Thyroid gland (tissue), 4 donors: ENCODE measurements around the gene ATP1B2. TPM values are rescaled to one million over a fixed set of nuclear protein-coding genes. Genes with fewer than 3 reads are reported as not detected.

ENCODE experiments used
- DNase-seq, 2 donors: peaks; one replicate each; pipeline ENCODE4 v3.0.0-alpha.2; 2019
- H3K27ac ChIP-seq, 3 donors: fragments of 200-600 bp; sonication (generic); 1 replicate in 2 of 3; 2 replicates in 1 of 3; pipeline ENCODE4 v1.5.1; 2016 to 2019; ENCODE audit warnings: mild to moderate bottlenecking in 1 of 3, moderate library complexity in 1 of 3
- H3K27me3 ChIP-seq: fragments of 200-600 bp; sonication (generic); one replicate; pipeline ENCODE4 v1.5.1; 2019
- H3K36me3 ChIP-seq, 2 donors: fragments of 200-600 bp; sonication (generic); one replicate each; pipeline ENCODE4 v1.5.1; 2016 to 2019
- H3K4me1 ChIP-seq, 2 donors: fragments of 200-600 bp; sonication (generic); one replicate each; pipeline ENCODE4 v1.5.1; 2017 to 2019
- H3K4me3 ChIP-seq, 3 donors: fragments of 200-600 bp; sonication (generic); replicated peaks in 1 of 3; 1 replicate in 2 of 3; 2 replicates in 1 of 3; pipeline ENCODE4 v1.5.1; 2016; ENCODE audit warnings: mild to moderate bottlenecking in 1 of 3
- H3K9me3 ChIP-seq: fragments of 200-600 bp; sonication (generic); one replicate; pipeline ENCODE4 v1.5.1; 2017
- POLR2A ChIP-seq, 2 donors: fragments of 450-650 bp; IDR thresholded peaks; one replicate each; pipeline ENCODE4 v1.6.1; 2017; ENCODE audit warnings: antibody characterized with exemption in 2 of 2, mild to moderate bottlenecking in 2 of 2, moderate library complexity in 1 of 2
- WGBS, 2 donors: methylation state at CpG; one replicate each; pipeline ENCODE4 v1.1.5; 2017; 5-methylcytosine and 5-hydroxymethylcytosine counted together
- intact Hi-C: fragments of 100-400 bp; cut with DNase I; formaldehyde crosslinking; loops from one replicate; pipeline ENCODE4 v1.15.1; 2023
- total RNA-seq, 4 donors: library from RNA; depleted of rRNA; stranded (reverse); fragments of >200 nt; gene quantifications; one replicate each; pipeline ENCODE4 v1.2.3, GENCODE V29; 2016
- TF ChIP-seq, protein P1 (sequence below), 6 experiments: fragments of 200-600 bp in 3 of 6; fragments of 450-650 bp in 3 of 6; sonication (generic) in 3 of 6; IDR thresholded peaks; one replicate each; pipeline ENCODE4 v1.5.1; 2016 to 2019; ENCODE audit warnings: antibody characterized with exemption in 6 of 6, mild to moderate bottlenecking in 2 of 6, inconsistent platforms in 1 of 6, moderate library complexity in 1 of 6

ATP1B2 gene
- total RNA-seq, 4 donors from 2014 or later, result 0.40 to 1.7 (median 0.90) TPM

DNA sequence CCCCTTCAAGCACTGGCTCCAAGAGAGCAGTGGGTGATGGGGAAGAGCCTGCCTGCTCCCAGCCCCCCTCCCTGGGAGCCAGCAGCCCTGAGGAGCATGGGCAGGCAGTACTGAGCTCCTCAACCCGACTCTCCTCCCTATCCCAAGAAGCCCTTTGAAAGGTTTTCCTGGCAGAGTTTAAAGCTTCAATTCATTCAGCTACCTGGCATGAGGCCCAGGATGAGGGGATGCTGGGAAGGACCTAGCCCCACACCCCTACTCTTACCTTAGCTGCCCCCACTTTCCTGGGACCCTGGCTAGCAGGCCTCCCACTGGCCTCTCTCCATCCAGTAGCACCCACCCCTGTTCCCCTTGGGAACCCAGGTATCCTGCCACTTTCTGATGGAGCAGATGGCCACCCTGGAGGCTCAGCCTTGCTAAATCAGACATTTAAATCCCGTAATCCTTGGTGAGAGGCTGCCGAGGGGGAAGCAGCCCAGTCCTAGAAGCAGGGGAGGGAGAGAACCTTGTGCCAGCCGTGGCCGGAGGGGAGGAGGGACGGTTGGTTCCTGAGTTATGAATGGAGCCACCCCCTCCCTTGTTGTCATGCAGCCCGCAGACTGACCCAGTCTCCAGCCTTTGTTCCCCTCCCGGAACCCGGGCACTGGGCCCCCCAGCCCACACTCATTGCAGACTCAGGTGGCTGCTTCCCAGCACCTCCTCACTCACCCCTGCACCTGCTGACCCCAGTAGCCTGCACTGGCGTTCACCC, 17.1 kb downstream of the ATP1B2 start:
- 49 to 64% methylated on average over 6 to 10 of the region's 10 CpGs for WGBS, 2 donors
- peaks cover 17 to 35% of the 10 kb centered on the region in 2 donors for H3K36me3 ChIP-seq
- intact Hi-C loops, result no loop called here
- no peak overlapping the region for H3K4me3 ChIP-seq
- TF ChIP-seq, protein P1, sequence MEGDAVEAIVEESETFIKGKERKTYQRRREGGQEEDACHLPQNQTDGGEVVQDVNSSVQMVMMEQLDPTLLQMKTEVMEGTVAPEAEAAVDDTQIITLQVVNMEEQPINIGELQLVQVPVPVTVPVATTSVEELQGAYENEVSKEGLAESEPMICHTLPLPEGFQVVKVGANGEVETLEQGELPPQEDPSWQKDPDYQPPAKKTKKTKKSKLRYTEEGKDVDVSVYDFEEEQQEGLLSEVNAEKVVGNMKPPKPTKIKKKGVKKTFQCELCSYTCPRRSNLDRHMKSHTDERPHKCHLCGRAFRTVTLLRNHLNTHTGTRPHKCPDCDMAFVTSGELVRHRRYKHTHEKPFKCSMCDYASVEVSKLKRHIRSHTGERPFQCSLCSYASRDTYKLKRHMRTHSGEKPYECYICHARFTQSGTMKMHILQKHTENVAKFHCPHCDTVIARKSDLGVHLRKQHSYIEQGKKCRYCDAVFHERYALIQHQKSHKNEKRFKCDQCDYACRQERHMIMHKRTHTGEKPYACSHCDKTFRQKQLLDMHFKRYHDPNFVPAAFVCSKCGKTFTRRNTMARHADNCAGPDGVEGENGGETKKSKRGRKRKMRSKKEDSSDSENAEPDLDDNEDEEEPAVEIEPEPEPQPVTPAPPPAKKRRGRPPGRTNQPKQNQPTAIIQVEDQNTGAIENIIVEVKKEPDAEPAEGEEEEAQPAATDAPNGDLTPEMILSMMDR (IDR thresholded peaks at IDR 0.05), result no peak
- H3K4me1 ChIP-seq, result peaks cover 3 to 7% of the 10 kb centered on the region in 2 donors
- H3K27ac ChIP-seq, result no peak overlapping the region
- H3K9me3 ChIP-seq, result no peaks in the 10 kb centered on the region
- peak; percentile 54 to 63 for DNase-seq
- H3K27me3 ChIP-seq, result no peaks in the 10 kb centered on the region

DNA sequence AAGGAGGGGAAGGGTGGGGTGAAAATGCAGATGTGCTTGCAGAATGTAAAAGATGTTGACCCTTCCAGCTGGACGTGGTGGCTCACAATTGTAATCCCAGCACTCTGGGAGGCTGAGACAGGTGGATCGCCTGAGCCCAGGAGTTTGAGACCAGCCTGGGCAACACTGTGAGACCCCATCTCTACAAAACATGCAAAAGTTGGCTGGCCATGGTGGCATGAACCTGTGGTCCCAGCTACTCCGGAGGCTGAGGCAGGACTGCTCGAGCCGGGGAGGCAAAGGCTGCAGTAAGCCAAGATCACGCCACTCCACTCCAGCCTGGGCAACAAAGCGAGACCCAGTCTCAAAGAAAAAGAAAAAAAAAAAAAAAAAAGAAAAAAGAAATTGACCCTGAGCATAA, 17.8 kb downstream of the ATP1B2 start:
- TF ChIP-seq, protein P1 (IDR thresholded peaks at IDR 0.05), result no peak
- TF ChIP-seq POLR2A (IDR thresholded peaks at IDR 0.05), result no peak
- no peaks in the 10 kb centered on the region for H3K9me3 ChIP-seq
- no peak overlapping the region for H3K4me3 ChIP-seq
- H3K36me3 ChIP-seq, result peaks cover 24 to 40% of the 10 kb centered on the region in 2 donors
- H3K4me1 ChIP-seq, result peaks cover 3 to 7% of the 10 kb centered on the region in 2 donors
- no peaks in the 10 kb centered on the region for H3K27me3 ChIP-seq
- DNase-seq, result no peak
- intact Hi-C loops, result no loop called here
- H3K27ac ChIP-seq, result no peak overlapping the region
- 92 to 94% methylated on average over 7 of the region's 7 CpGs for WGBS, 2 donors

GRCh38 chr17:7673239-7673638, 22.5 kb downstream of the ATP1B2 start:
- no peak for DNase-seq
- no peaks in the 10 kb centered on the region for H3K4me1 ChIP-seq
- H3K4me3 ChIP-seq, result no peak overlapping the region
- no peak for TF ChIP-seq POLR2A (IDR thresholded peaks at IDR 0.05)
- TF ChIP-seq, protein P1 (IDR thresholded peaks at IDR 0.05), result peak in 1 of 6 experiments; percentile 25
- no peaks in the 10 kb centered on the region for H3K27me3 ChIP-seq
- no peaks in the 10 kb centered on the region for H3K9me3 ChIP-seq
- intact Hi-C loops, result no loop called here
- H3K36me3 ChIP-seq, result peaks cover 45 to 62% of the 10 kb centered on the region in 2 donors
- no peak overlapping the region for H3K27ac ChIP-seq
- 89 to 95% methylated on average over 2 of the region's 2 CpGs for WGBS, 2 donors

DNA sequence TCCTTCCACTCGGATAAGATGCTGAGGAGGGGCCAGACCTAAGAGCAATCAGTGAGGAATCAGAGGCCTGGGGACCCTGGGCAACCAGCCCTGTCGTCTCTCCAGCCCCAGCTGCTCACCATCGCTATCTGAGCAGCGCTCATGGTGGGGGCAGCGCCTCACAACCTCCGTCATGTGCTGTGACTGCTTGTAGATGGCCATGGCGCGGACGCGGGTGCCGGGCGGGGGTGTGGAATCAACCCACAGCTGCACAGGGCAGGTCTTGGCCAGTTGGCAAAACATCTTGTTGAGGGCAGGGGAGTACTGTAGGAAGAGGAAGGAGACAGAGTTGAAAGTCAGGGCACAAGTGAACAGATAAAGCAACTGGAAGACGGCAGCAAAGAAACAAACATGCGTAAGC, 24.2 kb downstream of the ATP1B2 start:
- no peaks in the 10 kb centered on the region for H3K27me3 ChIP-seq
- intact Hi-C loops, result no loop called here
- 89 to 90% methylated on average over 11 to 14 of the region's 14 CpGs for WGBS, 2 donors
- no peak for DNase-seq
- peaks cover 36 to 47% of the 10 kb centered on the region in 2 donors for H3K36me3 ChIP-seq
- H3K4me1 ChIP-seq, result no peaks in the 10 kb centered on the region
- no peak overlapping the region for H3K4me3 ChIP-seq
- no peaks in the 10 kb centered on the region for H3K9me3 ChIP-seq
- no peak for TF ChIP-seq POLR2A (IDR thresholded peaks at IDR 0.05)
- TF ChIP-seq, protein P1 (IDR thresholded peaks at IDR 0.05), result no peak
- no peak overlapping the region for H3K27ac ChIP-seq

GRCh38 chr17:7676533-7676932, 25.8 kb downstream of the ATP1B2 start:
- TF ChIP-seq, protein P1 (IDR thresholded peaks at IDR 0.05), result no peak
- no peak for TF ChIP-seq POLR2A (IDR thresholded peaks at IDR 0.05)
- intact Hi-C loops, result no loop called here
- Histone ChIP-seq H3K9me3 (no peaks in the 10 kb centered on the region), H3K27ac (no peak overlapping the region), H3K4me3 (no peak overlapping the region), H3K27me3 (no peaks in the 10 kb centered on the region), H3K36me3 (peaks cover 28 to 34% of the 10 kb centered on the region in 2 donors), H3K4me1 (no peaks in the 10 kb centered on the region)
- 40 to 84% methylated on average over 1 to 5 of the region's 5 CpGs for WGBS, 2 donors
- no peak for DNase-seq
